Measurements from ENCODE around the gene CAVIN2.

CAVIN2 gene

GRCh38 chr2:191836853-191837769, 9.8 kb downstream of the CAVIN2 start:
- DNase-seq: no peak

- DNase-seq: no peak
These were observed 10.4 kb downstream of the CAVIN2 start for GRCh38 chr2:191836471-191836852.

- DNase-seq: no peak
These were observed 11.1 kb downstream of the CAVIN2 start for GRCh38 chr2:191835539-191836350.

GRCh38 chr2:191835100-191835499, 11.8 kb downstream of the CAVIN2 start:
- DNase-seq: no peak

- DNase-seq: no peak
These were observed 13.5 kb downstream of the CAVIN2 start for GRCh38 chr2:191833356-191833755.

- DNase-seq: no peak
These were observed 14.2 kb downstream of the CAVIN2 start for GRCh38 chr2:191832668-191833067.

- DNase-seq: no peak
These were observed 15.4 kb downstream of the CAVIN2 start for GRCh38 chr2:191831410-191831994.

- peak; percentile 44 for DNase-seq
These were observed 22.5 kb downstream of the CAVIN2 start for GRCh38 chr2:191824398-191824797.

GRCh38 chr2:191821078-191821477, 25.8 kb downstream of the CAVIN2 start:
- DNase-seq: no peak

- no peak for DNase-seq
These were observed 28.1 kb downstream of the CAVIN2 start for GRCh38 chr2:191818725-191819350.

GRCh38 chr2:191818133-191818532, 28.8 kb downstream of the CAVIN2 start:
- no peak for DNase-seq

GRCh38 chr2:191815010-191815409, 31.9 kb downstream of the CAVIN2 start:
- DNase-seq: no peak

GRCh38 chr2:191813943-191814342, 32.9 kb downstream of the CAVIN2 start:
- no peak for DNase-seq

GRCh38 chr2:191811807-191812602, 34.9 kb downstream of the CAVIN2 start:
- peak; percentile 38 for DNase-seq

GRCh38 chr2:191806396-191806795, 40.5 kb downstream of the CAVIN2 start:
- DNase-seq: no peak

- DNase-seq: no peak
These were observed 42.1 kb downstream of the CAVIN2 start for GRCh38 chr2:191804766-191805165.

GRCh38 chr2:191803007-191803406, 43.9 kb downstream of the CAVIN2 start:
- no peak for DNase-seq

- DNase-seq: no peak
These were observed 44.7 kb downstream of the CAVIN2 start for GRCh38 chr2:191802180-191802579.

- DNase-seq: no peak
These were observed 46.0 kb downstream of the CAVIN2 start for GRCh38 chr2:191800874-191801273.

GRCh38 chr2:191799526-191799925, 47.4 kb downstream of the CAVIN2 start:
- DNase-seq: no peak

GRCh38 chr2:191797942-191798876, 48.7 kb downstream of the CAVIN2 start:
- no peak for DNase-seq
